ENCODE results near the gene USP48.
A peak's percentile ranks its signal among the peaks of the same experiment; 100 is the strongest.

USP48 gene

DNA sequence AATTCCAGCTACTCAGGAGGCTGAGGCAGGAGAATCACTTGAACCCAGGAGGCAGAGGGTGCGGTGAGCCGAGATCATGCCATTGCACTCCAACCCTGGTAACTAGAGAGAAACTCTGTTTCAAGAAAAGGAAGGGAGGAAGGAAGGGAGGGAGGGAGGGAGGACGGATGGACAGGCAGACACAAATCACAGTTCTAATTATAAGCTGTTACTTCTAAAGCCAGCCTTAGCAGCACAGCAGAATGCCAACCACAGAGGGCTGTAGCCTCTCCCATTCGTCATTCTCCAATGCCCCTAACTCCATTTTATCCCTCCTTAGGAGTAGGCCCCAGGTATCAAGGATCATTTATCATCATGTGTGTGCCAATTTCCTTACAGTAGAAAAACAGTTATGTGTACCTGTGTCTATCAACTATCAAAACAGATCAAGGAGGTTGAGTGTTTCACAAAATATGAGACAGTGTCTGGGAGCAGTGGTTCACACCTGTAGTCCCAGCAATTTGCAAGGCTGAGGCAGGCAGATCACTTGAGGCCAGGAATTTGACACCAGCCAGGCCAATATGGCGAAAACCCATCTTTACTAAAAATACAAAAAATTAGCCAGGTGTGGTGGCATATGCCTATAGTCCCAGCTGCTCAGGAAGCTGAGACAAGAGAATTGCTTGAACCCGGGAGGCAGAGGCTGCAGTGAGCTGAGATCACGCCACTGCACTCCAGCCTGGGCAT is 19.1 kb downstream of the USP48 start:
- Histone ChIP-seq H3K4me2 (peak overlapping the region; percentile 72 to 94 (median 85)), H3K4me1 (peaks cover 76 to 100% (median 98%) of the 10 kb centered on the region in 10 experiments)
- TF ChIP-seq Cebpa-rat (IDR thresholded peaks at IDR 0.05) = no peak

DNA sequence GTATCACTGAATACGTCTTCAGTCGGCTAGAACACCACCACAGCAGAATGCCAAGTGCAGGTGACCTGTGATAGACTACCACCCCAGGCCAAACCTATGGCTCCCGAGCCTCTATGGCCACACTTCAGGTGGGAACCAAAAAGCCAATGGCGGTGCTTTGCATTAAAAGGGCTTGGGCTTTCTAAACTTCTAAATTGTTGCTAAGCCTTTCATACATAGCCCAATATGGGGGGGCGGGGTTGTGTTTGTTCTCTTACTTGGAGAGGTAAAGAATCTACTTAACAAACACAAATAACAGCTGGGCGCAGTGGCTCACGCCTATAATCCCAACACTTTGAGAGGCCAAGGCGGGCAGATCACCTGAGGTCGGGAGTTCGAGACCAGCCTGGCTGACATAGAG is 19.7 kb downstream of the USP48 start:
- Histone ChIP-seq H3K4me3 (peak overlapping the region in 1 of 10 experiments; percentile 11; a peak in 1 of 20 replicates), H3K36me3 (peaks cover 0 to 24% (median 0%) of the 10 kb centered on the region in 11 experiments; a peak in 5 of 22 replicates), H3K9ac (peak overlapping the region in 10 of 11 experiments; percentile 1 to 71 (median 64); a peak in 15 of 22 replicates), H3K27ac (peak overlapping the region in 10 of 11 experiments; percentile 57 to 91 (median 82); a peak in 20 of 22 replicates), H3K27me3 (no peaks in the 10 kb centered on the region), H3K9me3 (replicated peaks in 1 of 11) (peaks cover 0 to 8% (median 0%) of the 10 kb centered on the region in 11 experiments; a peak in 2 of 22 replicates), H3K4me2 (peak overlapping the region; percentile 72 to 94 (median 85)), H3K4me1 (peaks cover 76 to 100% (median 98%) of the 10 kb centered on the region in 10 experiments), H4K20me1 (peaks cover 0 to 96% (median 6%) of the 10 kb centered on the region in 11 experiments; a peak in 11 of 22 replicates)
- TF ChIP-seq Cebpa-rat (IDR thresholded peaks at IDR 0.05) = no peak

More for the DNA sequence above, 19.1 kb downstream of the USP48 start:
- Histone ChIP-seq H3K4me3 (peak overlapping the region in 6 of 10 experiments; percentile 7 to 53 (median 33); a peak in 8 of 20 replicates), H4K20me1 (peaks cover 0 to 96% (median 0%) of the 10 kb centered on the region in 11 experiments; a peak in 10 of 22 replicates), H3K27me3 (no peaks in the 10 kb centered on the region), H3K27ac (peak overlapping the region in 10 of 11 experiments; percentile 57 to 91 (median 82); a peak in 20 of 22 replicates), H3K9ac (peak overlapping the region; percentile 1 to 71 (median 62); a peak in 18 of 22 replicates), H3K9me3 (replicated peaks in 1 of 11) (peaks cover 0 to 8% (median 0%) of the 10 kb centered on the region in 11 experiments; a peak in 2 of 22 replicates), H3K36me3 (peaks cover 0 to 21% (median 0%) of the 10 kb centered on the region in 11 experiments; a peak in 6 of 22 replicates)

DNA sequence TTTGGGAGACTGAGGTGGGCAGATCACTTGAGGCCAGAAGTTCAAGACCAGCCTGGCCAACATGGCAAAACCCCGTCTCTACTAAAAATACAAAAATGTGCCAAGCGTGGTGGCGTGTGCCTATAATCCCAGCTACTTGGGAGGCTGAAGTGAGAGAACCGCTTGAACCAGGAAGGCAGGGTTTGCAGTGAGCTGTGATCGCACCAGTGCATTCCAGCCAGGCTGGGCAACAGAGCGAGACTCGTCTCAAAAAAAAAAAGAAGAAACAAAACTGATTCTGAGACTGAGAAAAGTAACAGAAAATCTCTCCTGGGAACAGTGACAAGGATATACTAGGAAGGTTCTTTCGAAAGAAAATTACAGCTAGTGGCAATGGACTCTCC is 20.9 kb downstream of the USP48 start:
- peaks cover 0 to 8% (median 0%) of the 10 kb centered on the region in 11 experiments; a peak in 2 of 22 replicates for H3K9me3 ChIP-seq (replicated peaks in 1 of 11)
- H3K4me2 ChIP-seq = peak overlapping the region; percentile 56 to 94 (median 85)
- peaks cover 0 to 28% (median 7%) of the 10 kb centered on the region in 11 experiments; a peak in 12 of 22 replicates for H3K36me3 ChIP-seq
- peaks cover 74 to 95% (median 89%) of the 10 kb centered on the region in 10 experiments for H3K4me1 ChIP-seq
- no peaks in the 10 kb centered on the region for H3K27me3 ChIP-seq
- no peak for TF ChIP-seq Cebpa-rat (IDR thresholded peaks at IDR 0.05)
- peaks cover 0 to 97% (median 6%) of the 10 kb centered on the region in 11 experiments; a peak in 11 of 22 replicates for H4K20me1 ChIP-seq
- H3K4me3 ChIP-seq = no peak overlapping the region
- H3K27ac ChIP-seq = peak overlapping the region; percentile 15 to 91 (median 82); a peak in 21 of 22 replicates
- H3K9ac ChIP-seq = peak overlapping the region in 10 of 11 experiments; percentile 27 to 71 (median 64); a peak in 17 of 22 replicates

- H3K36me3 ChIP-seq = peaks cover 9 to 31% (median 16%) of the 10 kb centered on the region in 11 experiments; a peak in 21 of 22 replicates
- no peak for TF ChIP-seq Cebpa-rat (IDR thresholded peaks at IDR 0.05)
- peaks cover 0 to 8% (median 0%) of the 10 kb centered on the region in 11 experiments; a peak in 1 of 22 replicates for H3K9me3 ChIP-seq (replicated peaks in 1 of 11)
- H3K9ac ChIP-seq = peak overlapping the region in 1 of 11 experiments; percentile 71; a peak in 2 of 22 replicates
- peak overlapping the region in 10 of 11 experiments; percentile 17 to 91 (median 82); a peak in 16 of 22 replicates for H3K27ac ChIP-seq
- H3K27me3 ChIP-seq = no peaks in the 10 kb centered on the region
- H3K4me2 ChIP-seq = peak overlapping the region; percentile 36 to 94 (median 85); a peak in 15 of 22 replicates
- no peak overlapping the region for H3K4me3 ChIP-seq
- H3K4me1 ChIP-seq = peaks cover 65 to 85% (median 80%) of the 10 kb centered on the region in 10 experiments
- H4K20me1 ChIP-seq = peaks cover 0 to 91% (median 6%) of the 10 kb centered on the region in 11 experiments; a peak in 11 of 22 replicates
Observed at GRCh38 chr1:21761052-21761451, 21.9 kb downstream of the USP48 start.

- Histone ChIP-seq H4K20me1 (peaks cover 0 to 79% (median 6%) of the 10 kb centered on the region in 11 experiments; a peak in 12 of 22 replicates), H3K4me2 (peak overlapping the region in 6 of 11 experiments; percentile 0 to 93 (median 21); a peak in 7 of 22 replicates), H3K9ac (no peak overlapping the region), H3K4me3 (no peak overlapping the region), H3K9me3 (replicated peaks in 1 of 11) (peaks cover 0 to 8% (median 0%) of the 10 kb centered on the region in 11 experiments; a peak in 1 of 22 replicates), H3K27ac (peak overlapping the region in 9 of 11 experiments; percentile 3 to 91 (median 82); a peak in 11 of 22 replicates), H3K36me3 (peaks cover 21 to 37% (median 29%) of the 10 kb centered on the region in 11 experiments), H3K4me1 (peaks cover 53 to 73% (median 67%) of the 10 kb centered on the region in 10 experiments), H3K27me3 (no peaks in the 10 kb centered on the region)
- TF ChIP-seq Cebpa-rat (IDR thresholded peaks at IDR 0.05) = no peak
Observed at GRCh38 chr1:21759818-21760217, 23.1 kb downstream of the USP48 start.

- Histone ChIP-seq H3K4me3 (no peak overlapping the region), H3K4me1 (peaks cover 47 to 67% (median 61%) of the 10 kb centered on the region in 10 experiments), H3K9me3 (replicated peaks in 1 of 11) (peaks cover 0 to 8% (median 0%) of the 10 kb centered on the region in 11 experiments; a peak in 1 of 22 replicates), H4K20me1 (peaks cover 0 to 79% (median 7%) of the 10 kb centered on the region in 11 experiments; a peak in 13 of 22 replicates), H3K27ac (peak overlapping the region in 9 of 11 experiments; percentile 2 to 90 (median 26); a peak in 9 of 22 replicates), H3K4me2 (peak overlapping the region in 6 of 11 experiments; percentile 0 to 93 (median 31); a peak in 8 of 22 replicates), H3K27me3 (no peaks in the 10 kb centered on the region), H3K9ac (no peak overlapping the region), H3K36me3 (peaks cover 28 to 43% (median 35%) of the 10 kb centered on the region in 11 experiments)
- TF ChIP-seq Cebpa-rat (IDR thresholded peaks at IDR 0.05) = no peak
Observed at GRCh38 chr1:21759182-21759581, 23.8 kb downstream of the USP48 start.

DNA sequence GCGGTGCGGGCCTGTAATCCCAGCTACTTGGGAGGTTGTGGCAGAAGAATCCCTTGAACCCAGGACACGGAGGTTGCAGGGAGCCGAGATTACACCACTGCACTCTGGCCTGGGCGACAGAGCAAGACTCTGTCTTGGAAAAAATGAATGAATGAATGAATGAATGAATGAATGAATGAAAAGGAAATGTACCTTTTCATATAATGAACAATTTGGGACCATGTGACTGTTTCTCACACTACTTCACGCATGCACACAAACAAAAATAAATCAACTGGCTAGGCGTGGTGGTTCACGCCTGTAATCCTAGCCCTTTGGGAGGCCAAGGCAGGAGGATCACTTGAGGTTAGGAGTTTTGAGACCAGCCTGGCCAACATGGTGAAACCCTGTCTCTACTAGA is 24.3 kb downstream of the USP48 start:
- no peak for TF ChIP-seq Cebpa-rat (IDR thresholded peaks at IDR 0.05)
- H3K4me3 ChIP-seq = no peak overlapping the region
- H4K20me1 ChIP-seq = peaks cover 0 to 79% (median 8%) of the 10 kb centered on the region in 11 experiments; a peak in 13 of 22 replicates
- H3K36me3 ChIP-seq = peaks cover 33 to 49% (median 41%) of the 10 kb centered on the region in 11 experiments
- H3K4me2 ChIP-seq = peak overlapping the region in 5 of 11 experiments; percentile 15 to 93 (median 26); a peak in 9 of 22 replicates
- H3K27me3 ChIP-seq = no peaks in the 10 kb centered on the region
- peak overlapping the region in 3 of 11 experiments; percentile 11 to 21 (median 20); a peak in 1 of 22 replicates for H3K27ac ChIP-seq
- peaks cover 41 to 61% (median 55%) of the 10 kb centered on the region in 10 experiments for H3K4me1 ChIP-seq
- no peak overlapping the region for H3K9ac ChIP-seq
- H3K9me3 ChIP-seq (replicated peaks in 1 of 11) = peaks cover 0 to 8% (median 0%) of the 10 kb centered on the region in 11 experiments; a peak in 1 of 22 replicates

GRCh38 chr1:21756393-21757089 is 26.4 kb downstream of the USP48 start:
- H3K9me3 ChIP-seq (replicated peaks in 1 of 11) = peaks cover 0 to 4% (median 0%) of the 10 kb centered on the region in 11 experiments; a peak in 1 of 22 replicates
- H3K9ac ChIP-seq = no peak overlapping the region
- no peak overlapping the region for H3K4me2 ChIP-seq
- peaks cover 0 to 72% (median 8%) of the 10 kb centered on the region in 11 experiments; a peak in 13 of 22 replicates for H4K20me1 ChIP-seq
- no peak overlapping the region for H3K4me3 ChIP-seq
- TF ChIP-seq Cebpa-rat (IDR thresholded peaks at IDR 0.05) = no peak
- H3K4me1 ChIP-seq = peaks cover 20 to 40% (median 35%) of the 10 kb centered on the region in 10 experiments
- no peaks in the 10 kb centered on the region for H3K27me3 ChIP-seq
- H3K36me3 ChIP-seq = peaks cover 54 to 69% (median 62%) of the 10 kb centered on the region in 11 experiments
- no peak overlapping the region for H3K27ac ChIP-seq

Measured in BLaER1 treated with 17β-estradiol and CSF1 and Interleukin-3, amounts not matched to agents 10 nM and 100 nM (cell line).